Endothelial cell of umbilical vein (primary cell): ENCODE data around the gene KRT79.

Source experiments
- EZH2 ChIP-seq: IDR thresholded peaks from 2 replicates; pipeline ENCODE4 v1.6.1; 2012; ENCODE audit warnings: borderline replicate concordance, low read depth, mild to moderate bottlenecking, moderate library complexity, low read length, inconsistent platforms; ENCODE audit not compliant: severe bottlenecking
- FOS ChIP-seq: IDR thresholded peaks from 2 replicates; pipeline ENCODE4 v1.6.1; 2011; ENCODE audit warnings: mild to moderate bottlenecking, low read length, moderate library complexity, borderline replicate concordance; ENCODE audit not compliant: insufficient read depth
- GATA2 ChIP-seq: IDR thresholded peaks from 2 replicates; pipeline ENCODE4 v1.7.0; 2011; ENCODE audit warnings: low read depth, mild to moderate bottlenecking, moderate library complexity, mixed read lengths, low read length; ENCODE audit not compliant: insufficient read length, insufficient read depth
- JUN ChIP-seq: IDR thresholded peaks from 2 replicates; pipeline ENCODE4 v1.6.1; 2011; ENCODE audit warnings: borderline replicate concordance, low read depth; ENCODE audit not compliant: insufficient read length, insufficient read depth
- MAX ChIP-seq: IDR thresholded peaks from 2 replicates; pipeline ENCODE4 v1.6.1; 2011; ENCODE audit not compliant: insufficient read depth, insufficient read length
- MYC ChIP-seq: IDR thresholded peaks from one replicate; pipeline ENCODE4 v1.6.1; 2011; ENCODE audit warnings: mild to moderate bottlenecking, low read depth, low read length
- POLR2A ChIP-seq: IDR thresholded peaks from 2 replicates; pipeline ENCODE4 v1.6.1; 2012; ENCODE audit warnings: low read depth, mild to moderate bottlenecking, control low read depth, low read length
- POLR2AphosphoS5 ChIP-seq: IDR thresholded peaks from 2 replicates; pipeline ENCODE4 v1.6.1; 2012; ENCODE audit warnings: low read depth, mild to moderate bottlenecking, control low read depth, low read length, moderate library complexity; ENCODE audit not compliant: insufficient read depth
- TF ChIP-seq, protein P1 (sequence below), 2 donors: IDR thresholded peaks; 1 replicate in 1 of 2; 2 replicates in 1 of 2; pipeline ENCODE4 v1.5.1; 2011; ENCODE audit warnings: low read length in 2 of 2, mild to moderate bottlenecking in 2 of 2, moderate library complexity in 2 of 2, control low read depth in 1 of 2, inconsistent platforms in 1 of 2, low read depth in 1 of 2; ENCODE audit not compliant: insufficient read depth in 1 of 2; ENCODE audit errors: extremely low read depth in 1 of 2

- TF ChIP-seq, protein P1, sequence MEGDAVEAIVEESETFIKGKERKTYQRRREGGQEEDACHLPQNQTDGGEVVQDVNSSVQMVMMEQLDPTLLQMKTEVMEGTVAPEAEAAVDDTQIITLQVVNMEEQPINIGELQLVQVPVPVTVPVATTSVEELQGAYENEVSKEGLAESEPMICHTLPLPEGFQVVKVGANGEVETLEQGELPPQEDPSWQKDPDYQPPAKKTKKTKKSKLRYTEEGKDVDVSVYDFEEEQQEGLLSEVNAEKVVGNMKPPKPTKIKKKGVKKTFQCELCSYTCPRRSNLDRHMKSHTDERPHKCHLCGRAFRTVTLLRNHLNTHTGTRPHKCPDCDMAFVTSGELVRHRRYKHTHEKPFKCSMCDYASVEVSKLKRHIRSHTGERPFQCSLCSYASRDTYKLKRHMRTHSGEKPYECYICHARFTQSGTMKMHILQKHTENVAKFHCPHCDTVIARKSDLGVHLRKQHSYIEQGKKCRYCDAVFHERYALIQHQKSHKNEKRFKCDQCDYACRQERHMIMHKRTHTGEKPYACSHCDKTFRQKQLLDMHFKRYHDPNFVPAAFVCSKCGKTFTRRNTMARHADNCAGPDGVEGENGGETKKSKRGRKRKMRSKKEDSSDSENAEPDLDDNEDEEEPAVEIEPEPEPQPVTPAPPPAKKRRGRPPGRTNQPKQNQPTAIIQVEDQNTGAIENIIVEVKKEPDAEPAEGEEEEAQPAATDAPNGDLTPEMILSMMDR (IDR thresholded peaks at IDR 0.05; ENCODE audit: extremely low read depth in 1 of 2, insufficient read depth in 1 of 2, low read depth in 1 of 2, low read length in 2 of 2) = no peak
- TF ChIP-seq POLR2A (no peak), GATA2 (no peak), JUN (no peak), POLR2AphosphoS5 (no peak), MAX (no peak), EZH2 (no peak), FOS (no peak), MYC (no peak)
Observed at GRCh38 chr12:52792185-52793029, 41.7 kb downstream of the KRT79 start.
